ENCODE data around the gene NUTF2.
"Not testable (repeated sequence)": the region's sequence is repeated elsewhere in the genome, so short reads cannot be mapped to it uniquely, and the experiment has no call there.

NUTF2 gene

DNA sequence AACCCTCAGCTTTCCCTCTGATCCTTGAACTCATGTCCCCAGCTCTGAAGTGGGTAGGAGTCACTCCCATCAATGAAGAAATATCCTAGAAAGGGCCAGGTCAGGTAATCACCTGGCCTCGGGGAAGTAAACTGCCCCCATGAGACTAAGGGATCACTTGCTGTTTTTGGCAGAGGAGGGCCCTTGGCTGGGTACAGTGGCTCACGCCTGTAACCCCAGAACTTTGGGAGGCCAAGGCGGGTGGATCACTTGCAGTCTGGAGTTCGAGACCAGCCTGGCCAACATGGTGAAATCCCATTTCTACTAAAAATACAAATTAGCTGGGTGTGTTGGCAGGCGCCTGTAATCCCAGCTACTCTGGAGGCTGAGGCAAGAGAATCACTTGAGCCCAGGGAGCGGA is 17.3 kb downstream of the NUTF2 start:
- not testable (repeated sequence) for H3K4me1 ChIP-seq (ENCODE audit: insufficient read depth, low read length); H3K9ac ChIP-seq (ENCODE audit: low read depth, low read length); H3K9me3 ChIP-seq (ENCODE audit: control insufficient read depth, insufficient read depth, low read length)
- peaks cover 16% of the 10 kb centered on the region for H3K36me3 ChIP-seq (ENCODE audit: insufficient read depth, low read length)

DNA sequence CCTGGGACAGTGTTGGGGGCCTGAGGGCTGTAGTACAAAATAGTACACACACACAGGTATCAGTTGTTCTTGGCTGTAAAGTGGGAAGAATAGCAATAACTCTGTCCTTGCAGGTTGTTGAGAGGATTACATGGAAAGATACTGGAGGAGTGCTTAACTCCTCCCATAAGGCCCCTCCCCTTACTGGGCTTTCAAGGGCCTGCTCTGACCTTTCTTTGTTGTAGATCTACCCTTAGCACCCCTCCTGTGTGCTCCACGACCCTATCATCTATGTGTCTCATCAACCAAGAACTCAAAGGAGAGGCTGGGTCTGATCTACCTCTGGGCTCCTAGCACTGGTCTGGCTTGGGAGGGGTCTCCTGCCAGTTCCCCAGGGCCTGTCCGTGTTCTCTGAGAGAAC is 17.9 kb downstream of the NUTF2 start:
- no peaks in the 10 kb centered on the region for H3K9me3 ChIP-seq (ENCODE audit: control insufficient read depth, insufficient read depth, low read length)
- H3K36me3 ChIP-seq (ENCODE audit: insufficient read depth, low read length): peaks cover 16% of the 10 kb centered on the region
- no peaks in the 10 kb centered on the region; the same call in 1 of the 2 replicates for H3K4me1 ChIP-seq (ENCODE audit: insufficient read depth, low read length)
- H3K9ac ChIP-seq (ENCODE audit: low read depth, low read length): no peak overlapping the region

GRCh38 chr16:67865318-67865717 is 18.6 kb downstream of the NUTF2 start:
- Histone ChIP-seq H3K9ac (ENCODE audit: low read depth, low read length) (no peak overlapping the region), H3K36me3 (ENCODE audit: insufficient read depth, low read length) (peaks cover 16% of the 10 kb centered on the region)

GRCh38 chr16:67868290-67868689 is 21.6 kb downstream of the NUTF2 start:
- Histone ChIP-seq H3K9me3 (ENCODE audit: control insufficient read depth, insufficient read depth, low read length) (no peaks in the 10 kb centered on the region), H3K9ac (ENCODE audit: low read depth, low read length) (no peak overlapping the region), H3K4me1 (ENCODE audit: insufficient read depth, low read length) (no peaks in the 10 kb centered on the region; the same call in 1 of the 2 replicates), H3K36me3 (ENCODE audit: insufficient read depth, low read length) (peaks cover 12% of the 10 kb centered on the region)

More at GRCh38 chr16:67865318-67865717, 18.6 kb downstream of the NUTF2 start:
- H3K9me3 ChIP-seq (ENCODE audit: control insufficient read depth, insufficient read depth, low read length): no peaks in the 10 kb centered on the region
- H3K4me1 ChIP-seq (ENCODE audit: insufficient read depth, low read length): no peaks in the 10 kb centered on the region; the same call in 1 of the 2 replicates

GRCh38 chr16:67869653-67870052 is 22.9 kb downstream of the NUTF2 start:
- no peaks in the 10 kb centered on the region for H3K9me3 ChIP-seq (ENCODE audit: control insufficient read depth, insufficient read depth, low read length)
- H3K36me3 ChIP-seq (ENCODE audit: insufficient read depth, low read length): peaks cover 12% of the 10 kb centered on the region
- H3K4me1 ChIP-seq (ENCODE audit: insufficient read depth, low read length): no peaks in the 10 kb centered on the region; the same call in 1 of the 2 replicates
- H3K9ac ChIP-seq (ENCODE audit: low read depth, low read length): no peak overlapping the region

DNA sequence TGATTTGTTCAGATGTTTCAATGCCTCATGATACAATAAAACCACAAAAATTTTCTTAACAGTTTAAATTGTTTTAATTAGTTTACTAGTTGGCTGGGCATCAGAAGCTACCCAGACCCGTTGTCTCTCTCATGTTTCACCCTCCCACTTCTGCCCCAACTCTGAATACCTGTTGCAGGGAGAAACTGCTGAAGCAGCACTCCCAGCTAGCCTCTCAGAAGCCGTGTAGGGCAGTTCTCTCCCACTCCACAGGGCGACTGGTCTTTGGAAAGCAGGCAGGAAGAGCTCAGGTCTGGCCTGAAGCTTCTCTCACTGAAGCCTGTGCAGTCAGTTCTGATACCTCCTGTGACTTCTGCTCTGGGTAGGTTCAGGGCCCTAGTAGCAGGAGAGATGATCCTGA is 24.5 kb downstream of the NUTF2 start:
- Histone ChIP-seq H3K4me1 (ENCODE audit: insufficient read depth, low read length) (no peaks in the 10 kb centered on the region; the same call in 1 of the 2 replicates), H3K36me3 (ENCODE audit: insufficient read depth, low read length) (peaks cover 19% of the 10 kb centered on the region)

GRCh38 chr16:67872131-67872630 is 25.4 kb downstream of the NUTF2 start:
- Histone ChIP-seq H3K36me3 (ENCODE audit: insufficient read depth, low read length) (peaks cover 21% of the 10 kb centered on the region), H3K9ac (ENCODE audit: low read depth, low read length) (peak overlapping the region; percentile 97; the same call in 1 of the 2 replicates), H3K9me3 (ENCODE audit: control insufficient read depth, insufficient read depth, low read length) (no peaks in the 10 kb centered on the region), H3K4me1 (ENCODE audit: insufficient read depth, low read length) (no peaks in the 10 kb centered on the region; the same call in 1 of the 2 replicates)

More for the DNA sequence above, 24.5 kb downstream of the NUTF2 start:
- H3K9me3 ChIP-seq (ENCODE audit: control insufficient read depth, insufficient read depth, low read length): no peaks in the 10 kb centered on the region
- H3K9ac ChIP-seq (ENCODE audit: low read depth, low read length): no peak overlapping the region

GRCh38 chr16:67872631-67873434 is 26.1 kb downstream of the NUTF2 start, which contains the start of gene EDC4:
Gene EDC4 (plus strand): TSS chr16:67873052. CDS start chr16:67873262, 210 bp downstream.
- no peaks in the 10 kb centered on the region for H3K9me3 ChIP-seq (ENCODE audit: control insufficient read depth, insufficient read depth, low read length)
- H3K36me3 ChIP-seq (ENCODE audit: insufficient read depth, low read length): peaks cover 22% of the 10 kb centered on the region
- H3K9ac ChIP-seq (ENCODE audit: low read depth, low read length): peak within 1 kb of the TSS; percentile 97
- no peaks in the 10 kb centered on the region; the same call in 1 of the 2 replicates for H3K4me1 ChIP-seq (ENCODE audit: insufficient read depth, low read length)

GRCh38 chr16:67873435-67874370 is 27.0 kb downstream of the NUTF2 start:
- no peaks in the 10 kb centered on the region for H3K9me3 ChIP-seq (ENCODE audit: control insufficient read depth, insufficient read depth, low read length)
- no peaks in the 10 kb centered on the region; the same call in 1 of the 2 replicates for H3K4me1 ChIP-seq (ENCODE audit: insufficient read depth, low read length)
- H3K36me3 ChIP-seq (ENCODE audit: insufficient read depth, low read length): peaks cover 19% of the 10 kb centered on the region
- peak overlapping the region; percentile 97 for H3K9ac ChIP-seq (ENCODE audit: low read depth, low read length)

- Histone ChIP-seq H3K36me3 (ENCODE audit: insufficient read depth, low read length) (peaks cover 19% of the 10 kb centered on the region), H3K9ac (ENCODE audit: low read depth, low read length) (no peak overlapping the region), H3K4me1 (ENCODE audit: insufficient read depth, low read length) (no peaks in the 10 kb centered on the region; the same call in 1 of the 2 replicates), H3K9me3 (ENCODE audit: control insufficient read depth, insufficient read depth, low read length) (no peaks in the 10 kb centered on the region)
Measured at GRCh38 chr16:67874372-67874771, 27.6 kb downstream of the NUTF2 start.

GRCh38 chr16:67877064-67877463 is 30.3 kb downstream of the NUTF2 start:
- Histone ChIP-seq H3K36me3 (ENCODE audit: insufficient read depth, low read length) (peaks cover 19% of the 10 kb centered on the region), H3K4me1 (ENCODE audit: insufficient read depth, low read length) (no peaks in the 10 kb centered on the region; the same call in 1 of the 2 replicates), H3K9me3 (ENCODE audit: control insufficient read depth, insufficient read depth, low read length) (no peaks in the 10 kb centered on the region), H3K9ac (ENCODE audit: low read depth, low read length) (no peak overlapping the region)

GRCh38 chr16:67878232-67878631 is 31.5 kb downstream of the NUTF2 start:
- Histone ChIP-seq H3K9ac (ENCODE audit: low read depth, low read length) (no peak overlapping the region), H3K36me3 (ENCODE audit: insufficient read depth, low read length) (peaks cover 19% of the 10 kb centered on the region), H3K9me3 (ENCODE audit: control insufficient read depth, insufficient read depth, low read length) (no peaks in the 10 kb centered on the region), H3K4me1 (ENCODE audit: insufficient read depth, low read length) (no peaks in the 10 kb centered on the region; the same call in 1 of the 2 replicates)

GRCh38 chr16:67878846-67879245 is 32.1 kb downstream of the NUTF2 start:
- H3K4me1 ChIP-seq (ENCODE audit: insufficient read depth, low read length): no peaks in the 10 kb centered on the region; the same call in 1 of the 2 replicates
- peaks cover 19% of the 10 kb centered on the region for H3K36me3 ChIP-seq (ENCODE audit: insufficient read depth, low read length)
- no peak overlapping the region for H3K9ac ChIP-seq (ENCODE audit: low read depth, low read length)
- H3K9me3 ChIP-seq (ENCODE audit: control insufficient read depth, insufficient read depth, low read length): no peaks in the 10 kb centered on the region

DNA sequence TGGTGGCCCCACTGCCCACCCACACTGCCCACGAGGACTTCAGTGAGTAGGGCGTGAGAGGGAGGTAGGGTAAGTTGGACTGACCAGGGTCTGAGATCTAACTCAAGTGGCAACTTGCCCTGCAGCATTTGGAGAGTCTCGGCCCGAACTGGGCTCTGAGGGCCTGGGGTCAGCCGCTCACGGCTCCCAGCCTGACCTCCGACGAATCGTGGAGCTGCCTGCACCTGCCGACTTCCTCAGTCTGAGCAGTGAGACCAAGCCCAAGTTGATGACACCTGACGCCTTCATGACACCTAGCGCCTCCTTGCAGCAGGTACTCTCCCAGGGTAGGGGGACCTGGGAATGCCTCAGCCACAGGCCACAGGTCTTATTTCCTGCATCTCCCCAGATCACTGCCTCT is 32.7 kb downstream of the NUTF2 start:
- Histone ChIP-seq H3K4me1 (ENCODE audit: insufficient read depth, low read length) (0 out of 2 replicates have a peak, but pooled peaks cover 2% of the 10 kb centered on the region), H3K36me3 (ENCODE audit: insufficient read depth, low read length) (peaks cover 19% of the 10 kb centered on the region), H3K9me3 (ENCODE audit: control insufficient read depth, insufficient read depth, low read length) (no peaks in the 10 kb centered on the region), H3K9ac (ENCODE audit: low read depth, low read length) (no peak overlapping the region)
